Kasumi-1 (cell line): Measurements from ENCODE around the gene CASQ2.
A peak's percentile ranks its signal among the peaks of the same experiment; 100 is the strongest.
"Not testable (repeated sequence)": the region's sequence is repeated elsewhere in the genome, so short reads cannot be mapped to it uniquely, and the experiment has no call there.

ENCODE experiments used
- DNase-seq, 2 experiments: peaks; one replicate each; lab custom pipeline; 2025; lab: John Stamatoyannopoulos, UW

CASQ2 gene

DNA sequence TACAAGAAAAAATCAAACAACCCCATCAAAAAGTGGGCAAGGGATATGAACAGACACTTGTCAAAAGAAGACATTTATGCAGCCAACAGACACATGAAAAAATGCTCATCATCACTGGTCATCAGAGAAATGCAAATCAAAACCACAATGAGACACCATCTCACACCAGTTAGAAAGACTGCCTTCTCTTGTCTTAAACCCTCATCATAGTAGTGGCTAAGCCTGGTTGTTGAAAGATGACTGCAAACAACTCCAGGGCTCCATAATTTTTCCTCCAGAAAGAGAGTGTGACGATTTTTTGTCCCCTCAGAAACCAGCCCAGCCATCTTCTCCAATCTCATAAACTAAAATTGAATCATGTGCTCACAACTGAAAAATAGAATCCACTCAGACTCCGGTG, 12.1 kb upstream of the CASQ2 start:
- DNase-seq: not testable (repeated sequence)

DNA sequence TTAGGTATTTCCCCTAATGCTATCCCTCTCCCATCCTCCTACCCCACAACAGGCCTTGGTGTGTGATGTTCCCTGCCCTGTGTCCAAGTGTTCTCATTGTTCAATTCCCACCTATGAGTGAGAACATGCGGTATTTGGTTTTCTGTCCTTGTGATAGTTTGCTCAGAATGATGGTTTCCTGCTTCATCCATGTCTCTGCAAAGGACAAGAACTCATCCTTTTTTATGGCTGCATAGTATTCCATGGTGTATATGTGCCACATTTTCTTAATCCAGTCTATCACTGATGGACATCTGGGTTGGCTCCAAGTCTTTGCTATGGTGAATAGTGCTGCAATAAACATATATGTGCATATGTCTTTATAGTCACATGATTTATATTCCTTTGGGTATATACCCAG, 10.6 kb upstream of the CASQ2 start:
- not testable (repeated sequence) for DNase-seq

DNA sequence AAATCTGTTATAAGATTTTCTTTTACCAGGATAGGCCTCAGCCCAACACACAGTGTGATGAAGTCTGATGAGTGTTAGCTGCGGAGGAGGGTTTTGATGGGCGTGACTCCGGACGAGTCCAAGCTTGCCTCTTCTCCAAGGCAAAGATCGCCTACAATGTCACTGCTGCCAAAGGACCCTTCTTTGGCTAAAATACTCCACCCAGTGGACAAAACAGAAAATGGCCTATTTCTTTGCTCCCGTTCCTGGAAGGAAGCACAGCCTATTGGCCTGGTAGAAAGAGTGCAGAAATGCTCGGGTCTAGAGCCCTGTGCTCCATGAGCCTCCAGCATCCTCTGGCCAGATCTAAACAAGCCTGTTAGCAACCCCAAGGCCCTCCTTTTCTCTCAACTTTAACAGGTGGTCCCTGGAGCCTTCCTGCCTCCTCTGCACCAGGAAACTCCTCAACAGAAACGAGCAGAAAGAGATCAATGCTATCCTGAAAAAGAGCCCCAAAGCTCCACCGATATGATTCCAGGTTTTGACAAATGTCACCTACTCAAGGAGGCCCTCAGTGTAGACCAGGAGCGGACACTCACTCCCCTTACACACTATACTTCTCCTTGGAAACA, 3.4 kb upstream of the CASQ2 start:
- peak; percentile 59 to 87 for DNase-seq

DNA sequence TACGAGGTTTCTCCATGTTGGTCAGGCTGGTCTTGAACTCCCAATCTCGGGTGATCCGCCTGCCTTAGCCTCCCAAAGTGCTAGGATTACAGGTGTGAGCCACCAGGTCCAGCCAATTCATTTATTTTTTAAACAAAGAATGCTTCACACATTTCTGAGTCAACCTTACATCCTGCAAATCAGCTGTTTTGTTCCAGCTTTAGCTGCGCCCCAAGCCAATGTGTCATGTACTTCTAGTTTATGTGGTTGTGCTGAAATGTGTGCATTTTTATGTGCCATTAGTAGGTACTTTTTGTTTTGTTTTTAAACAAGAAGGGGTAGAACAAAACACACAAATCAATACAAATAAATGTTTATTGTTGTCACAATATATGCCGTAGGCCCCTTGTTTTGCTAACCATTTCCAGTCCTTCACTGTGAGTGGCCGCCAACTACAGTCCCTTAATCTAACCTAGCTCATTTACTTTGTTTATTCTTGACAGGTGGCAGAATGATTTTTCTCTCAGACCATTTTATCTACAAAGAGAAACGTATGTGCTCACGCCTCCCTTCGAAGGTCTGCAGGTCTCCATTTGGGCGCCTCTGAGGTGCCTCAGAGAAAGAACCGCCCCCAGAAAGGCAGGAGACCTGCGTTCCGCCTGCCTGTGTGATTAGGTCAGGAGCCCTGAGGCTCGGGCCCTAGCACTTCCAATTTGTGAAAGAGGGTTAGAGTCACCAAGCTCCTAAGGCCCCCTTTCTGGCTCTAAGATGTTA, 2.8 kb upstream of the CASQ2 start:
- DNase-seq: no peak

DNA sequence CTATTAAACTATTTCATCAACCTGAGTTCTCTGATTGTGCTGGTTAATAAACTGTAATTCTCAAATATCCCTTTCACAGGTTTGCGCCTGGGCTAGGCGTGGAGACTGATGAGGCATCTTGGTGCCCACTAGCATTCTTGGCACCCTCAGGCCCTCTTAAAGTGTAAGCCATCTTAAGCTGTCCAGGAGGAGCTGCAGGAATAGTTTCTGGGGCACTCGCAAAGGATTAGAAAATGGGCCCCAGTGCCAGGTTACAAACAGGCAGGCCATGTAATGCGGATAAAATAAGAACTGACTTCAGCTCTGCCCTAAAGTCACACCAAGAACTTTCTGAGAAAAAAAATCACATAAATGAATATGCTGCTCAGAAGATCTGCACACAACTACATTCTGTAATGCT, 1.1 kb downstream of the CASQ2 start:
- DNase-seq: no peak

DNA sequence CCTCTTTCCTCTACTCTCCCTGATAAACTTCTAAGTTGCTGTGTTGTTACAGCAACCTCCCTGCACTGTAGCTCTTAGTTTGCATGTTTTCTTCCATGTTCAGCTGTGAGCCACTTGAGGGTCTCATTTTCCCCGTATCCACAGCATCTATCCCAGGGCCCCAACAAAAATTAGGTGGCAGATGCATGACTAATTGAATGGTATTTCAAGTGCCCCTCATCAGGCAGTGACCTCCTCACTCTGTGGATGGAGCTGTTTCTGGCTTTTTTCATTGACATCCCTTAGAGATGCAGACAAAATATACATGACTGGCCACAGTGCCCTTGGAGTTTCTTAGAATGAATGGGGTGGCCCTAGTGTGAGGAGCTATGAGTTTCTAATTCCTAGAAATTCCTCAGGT, 3.4 kb downstream of the CASQ2 start:
- DNase-seq: no peak

DNA sequence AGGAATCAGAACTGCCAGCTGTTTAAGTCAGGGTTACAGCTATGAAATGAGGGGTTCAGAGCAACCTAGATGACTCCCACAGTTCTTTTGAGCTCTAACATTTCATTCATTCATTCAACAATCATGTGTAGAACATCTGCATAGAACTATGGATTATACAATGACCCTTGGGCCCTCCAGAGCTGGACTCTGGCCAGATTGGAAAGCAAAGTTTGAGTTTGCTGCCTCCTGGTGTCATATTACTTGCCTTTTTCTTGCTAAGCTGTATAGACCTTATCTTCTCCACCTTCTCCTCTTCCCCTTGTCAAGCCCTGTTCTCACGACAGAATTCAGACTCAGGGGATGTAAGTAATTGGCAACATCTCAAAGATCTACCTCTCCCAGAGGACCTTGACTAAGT, 4.0 kb downstream of the CASQ2 start:
- DNase-seq: peak in 1 of 2 experiments; percentile 11

DNA sequence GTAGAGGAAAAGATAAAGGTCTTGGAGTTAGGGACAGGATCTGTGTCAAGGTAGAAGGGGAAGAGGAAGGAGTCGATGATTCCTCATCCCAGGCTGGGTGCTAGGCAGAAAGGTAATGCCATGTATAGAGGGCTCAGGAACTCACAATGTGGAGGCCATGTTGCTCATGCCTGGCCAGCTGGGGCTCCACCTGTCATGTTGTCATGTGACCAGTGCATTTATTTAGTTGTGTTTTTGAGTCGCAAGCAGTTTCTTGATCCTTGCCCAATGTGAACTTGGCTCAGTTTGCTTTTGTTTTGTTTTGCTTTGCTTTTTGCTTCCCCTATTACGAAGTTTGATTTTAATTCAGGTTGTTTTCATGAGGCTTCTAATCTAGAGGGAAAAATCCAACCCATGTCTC, 5.7 kb downstream of the CASQ2 start:
- no peak for DNase-seq

DNA sequence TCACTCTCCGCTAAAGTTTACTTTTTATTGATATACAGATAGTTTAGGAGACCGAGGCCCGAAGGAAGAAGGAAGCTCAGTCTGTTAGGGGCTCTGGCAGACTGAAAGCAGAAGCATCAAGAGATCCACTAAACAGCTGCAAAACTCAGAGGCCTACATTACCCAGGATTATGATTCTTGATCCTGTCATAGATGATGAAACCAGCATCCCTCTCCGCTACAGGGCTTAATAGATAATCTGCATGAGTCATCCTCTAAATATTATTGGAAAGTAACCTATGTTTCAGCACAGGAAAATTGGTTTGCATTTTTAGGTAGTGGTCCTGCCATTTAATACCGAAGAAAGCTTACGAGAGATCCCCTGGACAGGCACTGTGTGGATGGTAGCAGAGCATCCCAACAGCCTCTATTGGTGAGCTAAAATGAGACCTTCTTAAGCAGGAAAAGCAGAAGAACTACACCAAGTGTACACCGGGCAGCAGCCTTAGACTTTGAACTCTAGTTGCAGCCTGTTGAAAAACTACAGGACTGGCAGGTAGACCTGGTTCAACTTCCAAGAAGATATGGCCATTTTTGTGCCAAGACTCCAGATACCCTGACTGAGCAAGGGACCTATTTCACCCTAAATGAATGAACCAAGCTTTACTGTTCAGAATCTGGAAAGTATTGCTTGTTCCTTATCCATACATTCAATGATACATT, 6.8 kb downstream of the CASQ2 start:
- DNase-seq: no peak

DNA sequence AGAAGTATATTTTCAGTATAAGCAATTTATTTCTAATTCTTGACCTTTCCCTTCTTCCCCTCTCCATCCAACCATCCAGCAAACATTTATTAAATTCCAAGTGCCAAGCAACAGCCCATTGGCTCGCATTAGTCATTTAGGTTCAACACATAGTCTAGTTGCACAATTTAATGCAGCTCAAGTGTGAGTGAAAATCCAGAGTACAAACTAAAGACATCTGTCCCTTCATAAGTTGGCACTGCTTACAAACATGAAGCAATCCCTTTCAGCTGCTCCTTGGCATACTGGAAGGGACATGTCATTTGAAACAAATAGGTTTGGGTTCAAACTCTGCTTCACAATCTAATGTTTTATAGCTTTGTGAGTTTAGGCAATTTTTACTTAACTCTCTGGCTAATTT, 10.7 kb downstream of the CASQ2 start:
- DNase-seq: no peak

DNA sequence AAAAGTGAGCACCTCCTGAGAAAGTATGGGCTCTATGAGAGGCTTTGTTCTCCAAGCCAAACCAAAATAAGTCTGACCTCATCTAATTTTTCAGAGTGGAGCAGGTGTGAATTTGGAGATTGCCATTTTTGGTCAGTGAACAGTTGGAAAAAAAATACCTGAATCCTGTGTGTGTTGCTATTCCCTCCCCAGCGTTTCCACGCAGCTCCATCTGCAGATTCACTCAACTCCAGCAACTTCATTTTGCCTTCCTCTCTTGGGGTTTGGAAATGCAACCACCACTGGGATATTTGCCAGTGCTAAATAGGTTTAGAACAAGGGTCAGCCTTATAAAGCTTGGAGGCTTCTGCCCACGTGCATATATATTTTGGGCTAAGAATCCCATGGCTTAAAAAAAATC, 11.2 kb downstream of the CASQ2 start:
- DNase-seq: no peak

DNA sequence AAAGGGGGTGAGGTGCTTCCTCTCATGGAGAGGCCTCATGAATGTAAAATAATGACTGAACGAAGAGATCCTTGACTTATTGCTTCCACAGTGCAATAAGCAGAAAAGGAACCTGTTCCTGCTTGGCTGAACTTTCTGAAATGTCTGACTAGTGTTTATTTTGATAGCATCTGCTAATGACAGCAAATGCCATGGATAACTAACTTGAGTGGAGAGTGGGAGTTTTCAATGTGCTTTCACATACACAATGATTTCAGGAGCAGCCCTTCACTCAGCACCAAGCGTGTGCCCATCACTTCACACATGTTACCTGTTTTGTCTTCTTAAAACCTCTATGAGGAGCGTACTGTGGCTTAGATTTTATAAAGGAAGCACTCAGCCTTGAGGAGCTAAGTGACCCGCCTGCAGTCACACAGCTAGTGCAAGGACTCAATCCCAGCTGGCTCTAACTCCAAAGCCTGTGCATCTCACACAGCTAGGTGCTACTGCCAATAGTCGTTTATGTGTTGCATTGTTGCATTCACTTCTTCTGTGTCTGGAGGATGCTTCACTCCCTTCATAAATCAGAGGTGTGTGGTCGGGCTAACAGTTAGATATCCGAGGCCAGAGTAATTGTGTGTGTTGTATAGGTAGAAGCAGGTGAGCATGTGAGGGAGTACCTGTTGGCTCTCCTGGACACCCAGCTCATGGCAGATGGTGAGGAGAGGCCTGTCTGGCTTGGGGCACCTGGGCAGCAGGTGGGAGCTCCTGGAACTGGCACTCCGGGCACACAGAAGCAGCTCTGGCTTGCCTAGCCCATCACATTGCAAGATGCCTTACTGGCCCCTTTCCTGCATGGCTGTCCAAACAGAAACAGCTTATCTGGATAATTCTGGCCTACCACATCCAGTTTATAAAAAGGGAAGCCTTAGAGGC, 12.8 kb downstream of the CASQ2 start:
- no peak for DNase-seq

DNA sequence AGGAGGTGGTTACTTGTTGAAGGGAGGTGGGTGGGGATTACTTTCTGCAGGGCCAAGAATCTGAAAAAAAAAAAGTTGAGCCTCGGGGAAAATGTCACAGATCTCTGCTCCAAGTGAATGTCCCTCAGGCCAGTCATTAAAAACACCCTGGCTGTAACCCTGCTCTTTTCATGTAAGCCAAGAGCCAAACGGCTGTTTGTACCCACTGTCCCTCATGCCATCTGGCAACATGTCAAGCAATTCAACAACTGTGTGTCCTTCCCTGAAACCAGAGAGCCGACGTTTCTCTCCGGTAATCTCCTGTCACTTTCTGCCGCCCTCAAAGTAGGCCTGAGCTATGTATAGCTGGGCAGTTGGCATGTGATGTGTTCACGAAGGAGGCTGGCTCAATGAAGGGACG, 14.7 kb downstream of the CASQ2 start:
- DNase-seq: no peak

DNA sequence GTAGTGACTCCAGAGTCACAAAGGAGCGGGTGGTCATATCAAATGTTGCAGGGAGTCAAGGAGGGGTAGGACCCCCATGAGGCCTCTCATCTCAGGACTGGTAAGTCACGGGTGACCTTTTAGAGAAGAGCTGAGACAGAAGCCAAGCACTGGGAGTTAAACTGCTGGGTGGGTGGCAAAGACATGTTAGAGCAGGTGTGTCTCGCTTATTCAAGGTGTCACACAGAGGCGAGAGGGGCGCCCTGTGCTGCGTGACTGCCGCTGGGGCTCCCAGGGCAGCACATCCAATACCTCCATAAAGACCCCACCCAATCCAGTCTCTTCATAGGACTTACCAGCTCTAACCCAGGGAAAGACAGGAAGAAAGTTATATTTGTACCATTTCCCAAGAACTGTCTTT, 15.2 kb downstream of the CASQ2 start:
- DNase-seq: no peak

DNA sequence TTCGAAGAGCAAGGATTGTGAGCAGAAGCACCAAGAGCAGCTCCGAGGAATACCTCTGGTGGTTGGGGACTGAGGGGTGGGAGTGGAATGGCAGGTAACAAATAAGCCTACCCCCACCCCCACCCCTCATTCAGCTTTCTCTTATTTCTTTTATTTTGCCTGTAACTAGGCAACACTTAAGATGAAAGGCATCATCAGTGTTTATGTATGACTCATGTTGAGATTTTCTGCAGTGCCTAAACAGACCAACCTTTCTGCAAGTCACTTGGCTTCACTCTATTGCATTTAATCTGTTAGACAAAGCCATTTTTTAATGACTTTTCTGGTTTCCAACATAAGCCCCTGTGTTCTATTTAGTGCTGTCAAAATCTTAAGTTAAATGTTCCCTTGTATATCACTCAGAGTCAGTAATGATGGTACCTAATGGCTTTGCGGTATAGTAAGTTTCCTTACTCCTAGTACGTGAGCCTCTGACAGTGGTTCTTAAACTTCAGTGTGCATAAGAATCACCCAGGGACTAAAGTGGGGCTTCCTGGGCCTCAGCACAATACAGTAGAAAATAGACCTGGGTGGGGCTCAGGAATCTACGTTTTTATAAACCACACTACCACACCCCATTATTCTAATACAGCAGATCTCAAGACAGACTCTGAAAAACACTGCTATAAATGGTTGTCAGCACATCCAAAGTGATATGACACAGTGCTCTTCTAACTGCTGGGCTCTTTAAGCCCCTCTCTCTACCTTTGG, 19.9 kb downstream of the CASQ2 start:
- no peak for DNase-seq

DNA sequence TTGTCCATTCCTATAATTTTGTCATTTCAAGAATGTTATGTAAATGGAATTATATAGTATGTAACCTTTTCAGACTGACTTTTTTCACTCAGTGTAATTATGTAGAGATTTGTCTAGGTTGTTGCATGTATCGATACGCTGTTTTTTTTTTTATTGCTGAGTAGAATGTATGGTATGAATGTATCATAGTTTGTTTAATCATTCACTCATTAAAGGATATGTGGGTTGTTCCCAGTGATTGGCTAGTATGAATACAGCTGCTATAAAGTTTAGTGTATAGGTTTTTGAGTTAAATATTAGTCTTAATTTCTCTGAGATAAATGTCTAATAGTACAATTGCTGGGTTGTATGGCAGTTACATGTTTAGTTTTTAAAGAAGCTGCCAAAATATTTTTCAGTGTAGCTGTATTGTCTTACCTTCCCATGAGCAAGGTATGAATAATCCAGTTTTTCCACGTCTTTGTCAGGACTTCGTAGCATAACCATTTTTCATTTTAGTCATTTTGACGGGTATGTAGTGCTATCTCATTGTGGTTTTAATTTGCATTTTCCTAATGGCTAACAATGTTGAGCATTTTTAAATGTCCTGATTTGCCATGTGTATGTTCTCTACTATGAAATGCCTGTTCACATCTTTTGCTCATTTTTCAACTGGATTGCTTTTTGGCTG, 22.4 kb downstream of the CASQ2 start:
- DNase-seq: no peak

DNA sequence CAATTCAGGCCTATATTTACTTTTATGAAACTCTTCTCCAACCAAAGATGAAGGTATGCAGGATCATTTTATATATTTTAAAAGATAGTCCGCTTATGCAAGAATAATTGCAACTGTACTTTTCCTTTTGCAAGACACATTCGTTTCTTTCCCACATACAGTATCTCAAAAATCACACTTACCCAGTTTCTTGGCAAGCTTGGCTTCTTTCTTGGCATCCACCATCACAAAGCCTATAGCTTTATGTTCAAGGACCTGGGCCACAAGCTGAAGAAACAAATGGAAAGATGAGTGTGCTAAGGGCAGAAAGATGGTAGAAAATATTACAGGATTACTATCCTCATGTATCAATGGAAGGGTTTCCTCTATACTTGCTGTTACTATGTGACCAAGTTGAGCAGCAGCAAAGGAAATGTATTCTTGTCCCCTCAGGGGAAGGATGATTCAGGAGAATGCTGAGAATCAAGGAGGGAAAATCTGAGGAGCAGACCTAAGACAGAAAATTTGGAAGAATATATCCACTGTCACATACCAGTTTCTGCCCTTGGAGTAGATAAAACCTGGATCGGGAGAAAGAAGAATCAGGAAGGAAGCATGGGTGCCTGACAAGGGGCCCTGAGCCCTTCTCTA, 23.8 kb downstream of the CASQ2 start:
- no peak for DNase-seq

DNA sequence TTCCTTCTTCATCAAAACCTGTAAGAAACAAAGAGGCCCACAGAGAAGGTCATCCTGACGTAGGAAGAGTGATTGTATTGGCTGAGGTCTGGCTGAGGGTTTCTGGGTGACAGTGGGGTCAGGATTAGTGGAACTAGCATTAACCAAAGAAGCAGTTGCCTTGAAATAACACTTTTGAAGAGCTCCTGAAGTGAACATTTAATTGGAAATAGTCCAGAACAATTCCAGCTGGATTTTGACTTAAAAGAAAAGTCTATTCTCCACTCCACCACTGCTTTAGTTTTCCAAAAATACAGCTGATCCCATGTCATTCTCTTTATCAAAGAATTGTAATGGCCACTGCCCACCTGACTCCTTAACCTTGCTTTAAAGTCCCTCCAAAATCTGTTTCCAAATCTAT, 27.7 kb downstream of the CASQ2 start:
- DNase-seq: no peak

DNA sequence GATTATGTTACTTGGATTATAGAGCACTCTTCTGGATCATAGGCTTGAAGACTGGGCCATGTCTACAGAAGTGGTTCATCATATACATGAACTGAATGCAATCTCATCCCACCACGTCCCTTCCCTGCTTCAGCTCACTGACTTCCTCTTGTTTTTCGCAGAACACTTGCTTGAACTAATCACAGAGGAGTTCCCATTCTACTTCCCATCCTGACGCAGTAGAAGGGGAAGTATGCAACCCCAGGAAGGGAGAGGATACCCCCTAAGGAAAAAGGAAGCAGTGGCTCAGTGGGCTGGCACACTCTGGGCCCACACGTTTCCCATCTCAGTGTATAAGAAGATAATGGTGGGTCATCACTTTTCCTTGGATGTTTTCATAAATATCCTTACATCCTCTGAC, 36.2 kb downstream of the CASQ2 start:
- DNase-seq: peak in 1 of 2 experiments; percentile 3

DNA sequence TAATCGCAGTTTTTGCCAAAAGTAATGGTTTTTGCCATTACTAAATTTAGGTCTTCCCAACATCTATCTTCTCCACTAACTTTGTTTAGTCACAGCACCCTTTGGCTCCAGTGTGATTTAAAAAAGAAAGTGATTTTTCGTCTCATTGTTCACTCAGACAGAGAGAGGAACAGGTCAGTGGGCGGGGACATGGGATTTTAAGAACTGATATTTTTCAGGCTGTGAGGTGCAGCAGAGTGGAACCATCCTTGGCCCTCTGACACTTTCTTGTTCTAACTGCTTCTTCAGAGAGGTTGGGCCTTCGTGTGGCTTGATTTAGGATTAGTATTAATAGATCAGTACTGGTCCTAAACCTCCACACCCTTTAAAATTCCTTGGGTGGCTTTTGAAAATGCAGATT, 38.8 kb downstream of the CASQ2 start:
- no peak for DNase-seq

DNA sequence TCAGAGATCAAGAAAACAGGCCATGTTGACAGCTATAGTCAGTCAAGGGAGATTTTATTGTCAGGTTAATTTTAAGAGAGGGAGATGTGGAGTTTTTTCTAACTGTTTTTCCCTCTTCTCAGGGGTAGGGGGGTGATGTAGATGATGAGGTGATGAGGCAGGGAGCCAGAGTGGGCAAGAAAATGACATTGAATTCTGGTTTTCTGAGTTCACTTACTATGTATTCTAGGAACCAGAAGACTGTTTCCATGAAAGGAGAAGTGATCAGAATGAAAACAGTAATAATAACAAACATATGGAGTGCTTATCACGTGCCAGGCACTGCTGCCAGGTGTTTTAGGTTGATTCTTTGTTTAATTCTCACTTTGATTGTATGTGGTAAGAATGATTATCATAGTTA, 40.2 kb downstream of the CASQ2 start:
- no peak for DNase-seq
